ENCODE results near the gene CIC. TPM values are rescaled to one million over a fixed set of nuclear protein-coding genes. Genes with fewer than 3 reads are reported as not detected.

CIC gene
- total and polyA plus RNA-seq, 9 of the 15 experiments (the other 6 are each of a cell fraction or from before 2014, with no cell fraction given): 0.07 to 44.7 (median 8.6) TPM

- no peak for TF ChIP-seq NCOA4 (IDR thresholded peaks at IDR 0.05; ENCODE audit: partially characterized antibody)
- no peak for TF ChIP-seq CBFA2T2 (conservative IDR thresholded peaks at IDR 0.05)
- TF ChIP-seq CREB1 (IDR thresholded peaks at IDR 0.05): peak; percentile 73; the same call in 1 of the 2 replicates
- TF ChIP-seq CREB1 (CRISPR knock-in tag; IDR thresholded peaks at IDR 0.05): no peak
- TF ChIP-seq ZNF644 (tag; IDR thresholded peaks at IDR 0.05; ENCODE audit: low read depth): no peak
- no peak for TF ChIP-seq ELF4 (CRISPR knock-in tag; IDR thresholded peaks at IDR 0.05)
- peak; percentile 81 for TF ChIP-seq CCNT2 (IDR thresholded peaks at IDR 0.05; ENCODE audit: borderline replicate concordance, extremely low read depth, insufficient read length, low read depth, low read length)
- no peak for TF ChIP-seq ZNF23 (CRISPR knock-in tag; IDR thresholded peaks at IDR 0.05)
- TF ChIP-seq RERE (CRISPR knock-in tag; IDR thresholded peaks at IDR 0.05; ENCODE audit: borderline replicate concordance): no peak
- TF ChIP-seq POLR2G (IDR thresholded peaks at IDR 0.05; ENCODE audit: low read depth, low read length): peak; percentile 83
- peak; percentile 54 to 94 for TF ChIP-seq MAZ (CRISPR knock-in tag; conservative IDR thresholded peaks at IDR 0.05 in 1 of 2, IDR thresholded peaks at IDR 0.05 in 1 of 2)
- no peak for TF ChIP-seq NR3C1 (CRISPR knock-in tag; IDR thresholded peaks at IDR 0.05)
- TF ChIP-seq CBX5 (IDR thresholded peaks at IDR 0.05; ENCODE audit: borderline replicate concordance, low read depth): no peak
- no peak for TF ChIP-seq NR2C2 (CRISPR knock-in tag; IDR thresholded peaks at IDR 0.05)
- TF ChIP-seq NR2C2 (tag; IDR thresholded peaks at IDR 0.05): peak; percentile 70
- TF ChIP-seq CREM (IDR thresholded peaks at IDR 0.05; ENCODE audit: low read depth): peak; percentile 79
- TF ChIP-seq RBFOX2 (IDR thresholded peaks at IDR 0.05; ENCODE audit: low read depth, low read length): peak; percentile 80
- no peak for TF ChIP-seq RBM14 (IDR thresholded peaks at IDR 0.05; ENCODE audit: borderline replicate concordance, insufficient read depth, low read depth, low read length)
- peak; percentile 77; the same call in 1 of the 2 replicates for TF ChIP-seq PHF8 (IDR thresholded peaks at IDR 0.05; ENCODE audit: borderline replicate concordance, low read length)
- TF ChIP-seq HSF4 (CRISPR knock-in tag; IDR thresholded peaks at IDR 0.05; ENCODE audit: borderline replicate concordance): no peak
- peak; percentile 76 for TF ChIP-seq THAP12 (CRISPR knock-in tag; IDR thresholded peaks at IDR 0.05)
Measured at GRCh38 chr19:42284066-42284501, 15.0 kb downstream of the CIC start (continued).
